HepG2 (cell line): ENCODE measurements around the gene TNFAIP8L1. TPM values are rescaled to one million over a fixed set of nuclear protein-coding genes. Genes with fewer than 3 reads are reported as not detected.

Source experiments
- AGO1 ChIP-seq: fragments of 200-400 bp; formaldehyde crosslinking; IDR thresholded peaks from 2 replicates; pipeline ENCODE4 v1.6.1; 2017; ENCODE audit warnings: mild to moderate bottlenecking, low read depth, low read length, moderate library complexity; ENCODE audit not compliant: poor library complexity, severe bottlenecking
- EHMT2 ChIP-seq: fragments of 200-600 bp; sonication (generic); IDR thresholded peaks from 2 replicates; pipeline ENCODE4 v1.7.0; 2017; ENCODE audit warnings: antibody characterized with exemption, low read depth, low read length, borderline replicate concordance
- POLR2AphosphoS2 ChIP-seq: IDR thresholded peaks from 2 replicates; pipeline ENCODE4 v1.6.1; 2011; ENCODE audit warnings: low read depth, low read length, improper control_type of control experiment
- SAP130 ChIP-seq: IDR thresholded peaks from 2 replicates; pipeline ENCODE4 v1.6.1; 2016; ENCODE audit warnings: low read depth
- SMAD9 ChIP-seq: sonication (generic); formaldehyde crosslinking; IDR thresholded peaks from 2 replicates; pipeline ENCODE4 v1.5.1; 2020; ENCODE audit warnings: mild to moderate bottlenecking, missing genetic modification reagents
- SP5 ChIP-seq: IDR thresholded peaks from 2 replicates; pipeline ENCODE4 v1.6.1; 2016; ENCODE audit warnings: low read depth, borderline replicate concordance
- ZNF496 ChIP-seq: sonication (generic); formaldehyde crosslinking; IDR thresholded peaks from 2 replicates; pipeline ENCODE4 v1.8.1; 2023; ENCODE audit warnings: mild to moderate bottlenecking, moderate library complexity, missing genetic modification reagents; ENCODE audit not compliant: insufficient replicate concordance
- polyA plus RNA-seq, 8 experiments: library from polyadenylated mRNA; depleted of rRNA in 3 of 8; stranded (reverse) in 7 of 8; unstranded in 1 of 8; fragments of >200 nt; fragmentation: Illumina TruSeq in 4 of 8; extraction: Trizol in 4 of 8; gene quantifications; 2 replicates each; pipeline versions ENCODE4 v1.2.1 to v1.2.3, GENCODE V29; 2011 to 2016; ENCODE audit warnings: low read depth in 4 of 8, missing spikeins in 1 of 8, mixed read lengths in 1 of 8; ENCODE audit not compliant: insufficient read depth in 1 of 8
- total RNA-seq, 5 experiments: library from RNA; depleted of rRNA; stranded (reverse); fragments of >200 nt; fragmentation: Illumina TruSeq; extraction: Trizol; gene quantifications; 2 replicates each; pipeline ENCODE4 v1.2.3, GENCODE V29; 2016; ENCODE audit warnings: low read depth in 1 of 5
- TF ChIP-seq, protein P1 (sequence below): sonication (generic); formaldehyde crosslinking; IDR thresholded peaks from 2 replicates; pipeline ENCODE4 v1.4.0; 2020; ENCODE audit warnings: missing genetic modification reagents, borderline replicate concordance
- TF ChIP-seq, protein P2 (sequence below): sonication (generic); formaldehyde crosslinking; IDR thresholded peaks from 2 replicates; pipeline ENCODE4 v1.5.1; 2020; ENCODE audit warnings: mild to moderate bottlenecking, missing genetic modification reagents, moderate library complexity
- TF ChIP-seq, protein P3 (sequence below): sonication (generic); IDR thresholded peaks from 2 replicates; pipeline ENCODE4 v1.6.1; 2016; ENCODE audit warnings: low read depth, borderline replicate concordance
- TF ChIP-seq, protein P4 (sequence below): sonication (generic); formaldehyde crosslinking; IDR thresholded peaks from 2 replicates; pipeline ENCODE4 v1.4.0; 2020; ENCODE audit warnings: mild to moderate bottlenecking, missing genetic modification reagents
- TF ChIP-seq, protein P5 (sequence below): sonication (generic); formaldehyde crosslinking; IDR thresholded peaks from 2 replicates; pipeline ENCODE4 v1.4.0; 2020; ENCODE audit warnings: missing genetic modification reagents, borderline replicate concordance

TNFAIP8L1 gene
- total and polyA plus RNA-seq, 2 of the 13 experiments (the other 11 are each of a cell fraction or from before 2014, with no cell fraction given), result 13.4 to 21.4 TPM

DNA sequence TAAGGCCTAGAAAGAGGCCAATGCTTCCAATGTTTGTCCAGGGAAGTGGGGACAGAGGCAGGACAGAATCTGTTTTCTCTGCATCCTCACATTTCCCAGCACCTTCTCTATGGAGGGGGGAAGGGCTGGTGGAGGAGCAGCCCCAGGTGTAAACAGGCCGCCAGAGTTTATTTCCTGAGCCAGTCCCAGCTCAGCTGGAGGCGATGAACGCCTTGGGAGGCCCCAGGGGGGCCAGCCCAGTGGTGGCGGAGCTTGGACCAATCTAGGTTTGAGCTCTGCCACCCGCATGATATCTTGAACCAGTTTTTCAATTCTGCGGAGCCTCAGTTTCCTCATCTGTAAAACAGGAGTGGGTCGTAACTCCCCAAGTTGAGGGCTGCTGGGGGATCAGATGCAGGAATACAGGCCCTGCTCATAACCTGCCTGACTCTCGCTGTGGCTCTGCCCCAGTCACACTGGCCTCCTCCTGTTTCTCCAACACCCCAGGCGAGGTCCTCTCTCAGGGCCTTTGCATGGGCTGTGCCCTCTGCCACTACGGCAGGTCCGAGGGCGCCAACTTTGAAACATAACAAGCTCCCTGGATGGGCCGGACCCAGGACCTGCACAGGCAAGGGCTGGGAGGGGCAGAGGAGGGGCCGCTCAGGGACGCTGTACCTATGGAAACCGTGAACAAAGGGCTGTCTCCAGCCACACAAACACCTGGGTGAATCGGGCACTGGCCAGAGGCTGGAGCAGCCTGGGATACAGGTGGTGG, 1.1 kb downstream of the TNFAIP8L1 start (continued):
- TF ChIP-seq, protein P1, sequence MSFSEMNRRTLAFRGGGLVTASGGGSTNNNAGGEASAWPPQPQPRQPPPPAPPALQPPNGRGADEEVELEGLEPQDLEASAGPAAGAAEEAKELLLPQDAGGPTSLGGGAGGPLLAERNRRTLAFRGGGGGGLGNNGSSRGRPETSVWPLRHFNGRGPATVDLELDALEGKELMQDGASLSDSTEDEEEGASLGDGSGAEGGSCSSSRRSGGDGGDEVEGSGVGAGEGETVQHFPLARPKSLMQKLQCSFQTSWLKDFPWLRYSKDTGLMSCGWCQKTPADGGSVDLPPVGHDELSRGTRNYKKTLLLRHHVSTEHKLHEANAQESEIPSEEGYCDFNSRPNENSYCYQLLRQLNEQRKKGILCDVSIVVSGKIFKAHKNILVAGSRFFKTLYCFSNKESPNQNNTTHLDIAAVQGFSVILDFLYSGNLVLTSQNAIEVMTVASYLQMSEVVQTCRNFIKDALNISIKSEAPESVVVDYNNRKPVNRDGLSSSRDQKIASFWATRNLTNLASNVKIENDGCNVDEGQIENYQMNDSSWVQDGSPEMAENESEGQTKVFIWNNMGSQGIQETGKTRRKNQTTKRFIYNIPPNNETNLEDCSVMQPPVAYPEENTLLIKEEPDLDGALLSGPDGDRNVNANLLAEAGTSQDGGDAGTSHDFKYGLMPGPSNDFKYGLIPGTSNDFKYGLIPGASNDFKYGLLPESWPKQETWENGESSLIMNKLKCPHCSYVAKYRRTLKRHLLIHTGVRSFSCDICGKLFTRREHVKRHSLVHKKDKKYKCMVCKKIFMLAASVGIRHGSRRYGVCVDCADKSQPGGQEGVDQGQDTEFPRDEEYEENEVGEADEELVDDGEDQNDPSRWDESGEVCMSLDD (CRISPR knock-in tag), result no peak
- TF ChIP-seq AGO1 (no peak), SMAD9 (CRISPR knock-in tag) (no peak), SAP130 (CRISPR knock-in tag) (peak; percentile 89), POLR2AphosphoS2 (no peak), EHMT2 (no peak), SP5 (no peak), ZNF496 (CRISPR knock-in tag) (no peak)
- TF ChIP-seq, protein P2, sequence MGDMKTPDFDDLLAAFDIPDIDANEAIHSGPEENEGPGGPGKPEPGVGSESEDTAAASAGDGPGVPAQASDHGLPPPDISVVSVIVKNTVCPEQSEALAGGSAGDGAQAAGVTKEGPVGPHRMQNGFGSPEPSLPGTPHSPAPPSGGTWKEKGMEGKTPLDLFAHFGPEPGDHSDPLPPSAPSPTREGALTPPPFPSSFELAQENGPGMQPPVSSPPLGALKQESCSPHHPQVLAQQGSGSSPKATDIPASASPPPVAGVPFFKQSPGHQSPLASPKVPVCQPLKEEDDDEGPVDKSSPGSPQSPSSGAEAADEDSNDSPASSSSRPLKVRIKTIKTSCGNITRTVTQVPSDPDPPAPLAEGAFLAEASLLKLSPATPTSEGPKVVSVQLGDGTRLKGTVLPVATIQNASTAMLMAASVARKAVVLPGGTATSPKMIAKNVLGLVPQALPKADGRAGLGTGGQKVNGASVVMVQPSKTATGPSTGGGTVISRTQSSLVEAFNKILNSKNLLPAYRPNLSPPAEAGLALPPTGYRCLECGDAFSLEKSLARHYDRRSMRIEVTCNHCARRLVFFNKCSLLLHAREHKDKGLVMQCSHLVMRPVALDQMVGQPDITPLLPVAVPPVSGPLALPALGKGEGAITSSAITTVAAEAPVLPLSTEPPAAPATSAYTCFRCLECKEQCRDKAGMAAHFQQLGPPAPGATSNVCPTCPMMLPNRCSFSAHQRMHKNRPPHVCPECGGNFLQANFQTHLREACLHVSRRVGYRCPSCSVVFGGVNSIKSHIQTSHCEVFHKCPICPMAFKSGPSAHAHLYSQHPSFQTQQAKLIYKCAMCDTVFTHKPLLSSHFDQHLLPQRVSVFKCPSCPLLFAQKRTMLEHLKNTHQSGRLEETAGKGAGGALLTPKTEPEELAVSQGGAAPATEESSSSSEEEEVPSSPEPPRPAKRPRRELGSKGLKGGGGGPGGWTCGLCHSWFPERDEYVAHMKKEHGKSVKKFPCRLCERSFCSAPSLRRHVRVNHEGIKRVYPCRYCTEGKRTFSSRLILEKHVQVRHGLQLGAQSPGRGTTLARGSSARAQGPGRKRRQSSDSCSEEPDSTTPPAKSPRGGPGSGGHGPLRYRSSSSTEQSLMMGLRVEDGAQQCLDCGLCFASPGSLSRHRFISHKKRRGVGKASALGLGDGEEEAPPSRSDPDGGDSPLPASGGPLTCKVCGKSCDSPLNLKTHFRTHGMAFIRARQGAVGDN (CRISPR knock-in tag), result peak; percentile 9; the same call in 1 of the 2 replicates
- TF ChIP-seq, protein P3, sequence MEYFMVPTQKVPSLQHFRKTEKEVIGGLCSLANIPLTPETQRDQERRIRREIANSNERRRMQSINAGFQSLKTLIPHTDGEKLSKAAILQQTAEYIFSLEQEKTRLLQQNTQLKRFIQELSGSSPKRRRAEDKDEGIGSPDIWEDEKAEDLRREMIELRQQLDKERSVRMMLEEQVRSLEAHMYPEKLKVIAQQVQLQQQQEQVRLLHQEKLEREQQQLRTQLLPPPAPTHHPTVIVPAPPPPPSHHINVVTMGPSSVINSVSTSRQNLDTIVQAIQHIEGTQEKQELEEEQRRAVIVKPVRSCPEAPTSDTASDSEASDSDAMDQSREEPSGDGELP, result peak; percentile 35; the same call in 1 of the 2 replicates
- TF ChIP-seq, protein P4, sequence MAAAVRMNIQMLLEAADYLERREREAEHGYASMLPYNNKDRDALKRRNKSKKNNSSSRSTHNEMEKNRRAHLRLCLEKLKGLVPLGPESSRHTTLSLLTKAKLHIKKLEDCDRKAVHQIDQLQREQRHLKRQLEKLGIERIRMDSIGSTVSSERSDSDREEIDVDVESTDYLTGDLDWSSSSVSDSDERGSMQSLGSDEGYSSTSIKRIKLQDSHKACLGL (CRISPR knock-in tag), result no peak; the same call in 1 of the 2 replicates
- TF ChIP-seq, protein P5, sequence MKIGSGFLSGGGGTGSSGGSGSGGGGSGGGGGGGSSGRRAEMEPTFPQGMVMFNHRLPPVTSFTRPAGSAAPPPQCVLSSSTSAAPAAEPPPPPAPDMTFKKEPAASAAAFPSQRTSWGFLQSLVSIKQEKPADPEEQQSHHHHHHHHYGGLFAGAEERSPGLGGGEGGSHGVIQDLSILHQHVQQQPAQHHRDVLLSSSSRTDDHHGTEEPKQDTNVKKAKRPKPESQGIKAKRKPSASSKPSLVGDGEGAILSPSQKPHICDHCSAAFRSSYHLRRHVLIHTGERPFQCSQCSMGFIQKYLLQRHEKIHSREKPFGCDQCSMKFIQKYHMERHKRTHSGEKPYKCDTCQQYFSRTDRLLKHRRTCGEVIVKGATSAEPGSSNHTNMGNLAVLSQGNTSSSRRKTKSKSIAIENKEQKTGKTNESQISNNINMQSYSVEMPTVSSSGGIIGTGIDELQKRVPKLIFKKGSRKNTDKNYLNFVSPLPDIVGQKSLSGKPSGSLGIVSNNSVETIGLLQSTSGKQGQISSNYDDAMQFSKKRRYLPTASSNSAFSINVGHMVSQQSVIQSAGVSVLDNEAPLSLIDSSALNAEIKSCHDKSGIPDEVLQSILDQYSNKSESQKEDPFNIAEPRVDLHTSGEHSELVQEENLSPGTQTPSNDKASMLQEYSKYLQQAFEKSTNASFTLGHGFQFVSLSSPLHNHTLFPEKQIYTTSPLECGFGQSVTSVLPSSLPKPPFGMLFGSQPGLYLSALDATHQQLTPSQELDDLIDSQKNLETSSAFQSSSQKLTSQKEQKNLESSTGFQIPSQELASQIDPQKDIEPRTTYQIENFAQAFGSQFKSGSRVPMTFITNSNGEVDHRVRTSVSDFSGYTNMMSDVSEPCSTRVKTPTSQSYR (CRISPR knock-in tag), result no peak
